Endothelial cell (in vitro differentiated cells): ENCODE measurements around the gene ZNF746. TPM values are rescaled to one million over a fixed set of nuclear protein-coding genes. Genes with fewer than 3 reads are reported as not detected.

Source experiments
- DNase-seq: peaks from one replicate; pipeline ENCODE4 v3.0.0; 2021; ENCODE audit warnings: low spot score
- H3K27ac Mint-ChIP-seq: one replicate; pipeline ENCODE4 v1.8.0; 2021; ENCODE audit warnings: mixed read lengths, inconsistent platforms; ENCODE audit not compliant: unreplicated experiment
- H3K27me3 Mint-ChIP-seq: one replicate; pipeline ENCODE4 v1.8.0; 2021; ENCODE audit warnings: mild to moderate bottlenecking, moderate library complexity, mixed read lengths, inconsistent platforms; ENCODE audit not compliant: unreplicated experiment
- H3K36me3 Mint-ChIP-seq: one replicate; pipeline ENCODE4 v1.8.0; 2021; ENCODE audit warnings: mild to moderate bottlenecking, low read depth, mixed read lengths, inconsistent platforms; ENCODE audit not compliant: unreplicated experiment
- H3K4me1 Mint-ChIP-seq: one replicate; pipeline ENCODE4 v1.8.0; 2021; ENCODE audit warnings: mild to moderate bottlenecking, mixed read lengths, inconsistent platforms; ENCODE audit not compliant: unreplicated experiment
- H3K4me3 Mint-ChIP-seq: one replicate; pipeline ENCODE4 v1.8.0; 2021; ENCODE audit warnings: mild to moderate bottlenecking, mixed read lengths, inconsistent platforms; ENCODE audit not compliant: unreplicated experiment
- H3K9me3 Mint-ChIP-seq: one replicate; pipeline ENCODE4 v1.8.0; 2021; ENCODE audit warnings: mixed read lengths, inconsistent platforms; ENCODE audit not compliant: unreplicated experiment
- total RNA-seq: library from RNA; stranded (reverse); fragmentation: NEBNext Ultra II Directional; extraction: Animal tissue kit (Norgen Biotek cat#: 25700); gene quantifications from one replicate; pipeline ENCODE4 v1.2.1, GENCODE V29; 2021; ENCODE audit not compliant: unreplicated experiment
- TF ChIP-seq, protein P1 (sequence below): fragments of 200-600 bp; sonication (generic); IDR thresholded peaks from one replicate; pipeline ENCODE4 v1.5.0; 2021; ENCODE audit warnings: antibody characterized with exemption; ENCODE audit not compliant: unreplicated experiment

ZNF746 gene
- total RNA-seq, 1 donor from 2014 or later: 23.8 TPM

DNA sequence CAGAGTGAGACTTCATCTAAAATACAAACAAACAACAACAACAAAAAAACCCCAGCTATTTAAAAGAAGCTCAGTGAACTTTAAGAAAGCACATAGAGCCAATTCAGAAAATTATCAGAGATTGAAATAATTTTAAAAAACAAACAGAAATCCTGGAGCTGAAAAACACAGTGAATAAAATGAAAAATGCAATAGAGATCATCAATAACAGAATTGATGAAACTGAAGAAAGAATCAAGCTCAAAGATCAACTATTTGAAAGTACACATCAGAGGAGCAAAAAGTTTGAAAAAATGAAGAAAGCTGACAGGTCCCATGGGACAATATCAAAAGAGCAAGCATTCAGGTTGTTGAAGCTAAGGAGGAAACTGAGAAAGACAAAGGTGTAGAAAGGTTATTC is 12.2 kb upstream of the ZNF746 start:
- no peaks in the 10 kb centered on the region for H3K27me3 Mint-ChIP-seq
- TF ChIP-seq, protein P1, sequence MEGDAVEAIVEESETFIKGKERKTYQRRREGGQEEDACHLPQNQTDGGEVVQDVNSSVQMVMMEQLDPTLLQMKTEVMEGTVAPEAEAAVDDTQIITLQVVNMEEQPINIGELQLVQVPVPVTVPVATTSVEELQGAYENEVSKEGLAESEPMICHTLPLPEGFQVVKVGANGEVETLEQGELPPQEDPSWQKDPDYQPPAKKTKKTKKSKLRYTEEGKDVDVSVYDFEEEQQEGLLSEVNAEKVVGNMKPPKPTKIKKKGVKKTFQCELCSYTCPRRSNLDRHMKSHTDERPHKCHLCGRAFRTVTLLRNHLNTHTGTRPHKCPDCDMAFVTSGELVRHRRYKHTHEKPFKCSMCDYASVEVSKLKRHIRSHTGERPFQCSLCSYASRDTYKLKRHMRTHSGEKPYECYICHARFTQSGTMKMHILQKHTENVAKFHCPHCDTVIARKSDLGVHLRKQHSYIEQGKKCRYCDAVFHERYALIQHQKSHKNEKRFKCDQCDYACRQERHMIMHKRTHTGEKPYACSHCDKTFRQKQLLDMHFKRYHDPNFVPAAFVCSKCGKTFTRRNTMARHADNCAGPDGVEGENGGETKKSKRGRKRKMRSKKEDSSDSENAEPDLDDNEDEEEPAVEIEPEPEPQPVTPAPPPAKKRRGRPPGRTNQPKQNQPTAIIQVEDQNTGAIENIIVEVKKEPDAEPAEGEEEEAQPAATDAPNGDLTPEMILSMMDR: no peak
- no peak overlapping the region for H3K4me3 Mint-ChIP-seq
- no peak overlapping the region for H3K27ac Mint-ChIP-seq
- H3K4me1 Mint-ChIP-seq: no peaks in the 10 kb centered on the region
- peaks cover 5% of the 10 kb centered on the region for H3K9me3 Mint-ChIP-seq
- DNase-seq: no peak
- peaks cover 5% of the 10 kb centered on the region for H3K36me3 Mint-ChIP-seq

DNA sequence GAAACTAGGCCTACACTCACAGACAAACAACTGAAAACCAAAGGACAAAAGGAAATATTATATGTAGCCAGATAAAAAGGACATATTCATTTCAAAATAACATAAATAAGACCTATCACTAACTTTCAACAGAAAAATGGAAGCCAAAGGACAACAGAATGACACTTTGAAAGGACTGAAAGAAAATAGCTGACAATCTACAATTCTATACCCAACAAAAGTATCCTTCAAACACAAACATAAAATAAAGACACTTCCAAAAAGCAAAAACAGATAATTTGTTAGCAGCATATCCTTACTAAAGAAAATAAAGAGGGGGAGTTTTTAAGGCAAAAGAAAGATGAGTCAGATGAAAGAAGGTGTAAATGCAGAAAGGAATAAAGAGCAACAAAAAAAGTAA is 7.9 kb upstream of the ZNF746 start:
- TF ChIP-seq, protein P1: no peak
- Mint-ChIP-seq H3K9me3 (peaks cover 5% of the 10 kb centered on the region), H3K4me1 (no peaks in the 10 kb centered on the region), H3K27ac (no peak overlapping the region), H3K4me3 (no peak overlapping the region), H3K27me3 (peaks cover 2% of the 10 kb centered on the region), H3K36me3 (peaks cover 5% of the 10 kb centered on the region)
- DNase-seq: no peak

DNA sequence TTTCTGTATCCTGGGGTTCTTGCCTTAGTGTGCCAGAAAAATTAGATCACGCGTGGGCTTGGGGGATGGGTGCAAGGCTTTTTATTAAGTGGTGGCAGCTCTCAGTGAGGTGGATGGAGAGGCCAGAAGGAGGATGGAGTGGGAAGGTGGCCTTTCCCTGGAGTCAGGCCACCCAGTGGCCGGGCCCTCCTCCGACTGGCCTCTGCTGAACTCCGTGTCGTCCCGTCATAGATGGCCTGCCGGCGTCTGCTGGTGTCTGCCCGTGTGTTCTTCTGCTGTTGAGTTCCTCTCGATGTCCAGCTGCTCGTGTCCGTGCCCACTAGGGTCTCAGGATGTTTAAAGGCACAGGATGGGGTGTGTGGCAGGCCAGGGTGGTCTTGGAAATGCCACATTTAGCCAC is 4.0 kb upstream of the ZNF746 start:
- no peak overlapping the region for H3K4me3 Mint-ChIP-seq
- H3K4me1 Mint-ChIP-seq: peaks cover 2% of the 10 kb centered on the region
- TF ChIP-seq, protein P1: no peak
- H3K36me3 Mint-ChIP-seq: no peaks in the 10 kb centered on the region
- DNase-seq: no peak
- H3K9me3 Mint-ChIP-seq: no peaks in the 10 kb centered on the region
- H3K27me3 Mint-ChIP-seq: peaks cover 11% of the 10 kb centered on the region
- no peak overlapping the region for H3K27ac Mint-ChIP-seq

DNA sequence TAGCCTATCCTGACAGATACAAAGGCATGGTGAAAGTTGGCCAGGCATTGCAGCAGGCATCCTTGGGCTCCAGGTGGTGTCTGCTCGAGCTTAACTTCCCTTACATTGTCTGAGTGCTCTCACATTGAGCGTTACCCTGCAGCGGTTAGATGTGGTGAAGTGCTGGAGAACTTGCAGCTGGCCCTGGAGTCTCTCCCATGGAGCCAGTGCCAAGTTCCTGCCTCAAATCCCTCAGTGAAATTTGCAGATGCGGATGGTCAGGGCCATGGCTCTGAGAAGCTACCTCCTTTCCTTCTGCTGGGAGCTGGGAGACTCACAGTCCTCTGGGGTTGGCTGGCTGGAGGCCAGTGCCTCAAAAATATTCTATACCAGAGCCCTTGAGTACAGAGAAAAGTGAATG is 3.3 kb upstream of the ZNF746 start:
- no peaks in the 10 kb centered on the region for H3K36me3 Mint-ChIP-seq
- H3K27me3 Mint-ChIP-seq: peaks cover 12% of the 10 kb centered on the region
- H3K9me3 Mint-ChIP-seq: no peaks in the 10 kb centered on the region
- H3K4me1 Mint-ChIP-seq: peaks cover 10% of the 10 kb centered on the region
- H3K27ac Mint-ChIP-seq: no peak overlapping the region
- TF ChIP-seq, protein P1: no peak
- no peak overlapping the region for H3K4me3 Mint-ChIP-seq
- DNase-seq: no peak

DNA sequence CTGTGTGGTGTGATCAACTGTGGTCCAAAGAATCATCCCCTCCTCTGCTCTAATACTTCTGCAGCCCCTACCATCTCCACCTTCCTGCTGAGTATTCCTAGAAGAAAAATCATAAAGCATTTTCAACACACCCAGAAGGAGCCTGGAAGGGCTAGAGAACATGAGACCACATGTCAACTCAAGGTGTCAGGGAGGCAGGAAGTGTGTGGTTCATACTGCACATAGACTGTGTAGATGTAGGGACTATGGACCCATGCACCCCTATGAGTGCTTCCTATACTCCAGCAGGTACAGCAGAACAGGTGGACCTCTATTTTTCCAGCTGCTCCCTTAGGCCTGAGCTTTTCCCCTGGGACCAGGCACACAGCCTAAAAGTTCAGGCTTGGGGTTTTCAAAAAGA is 2.6 kb upstream of the ZNF746 start:
- no peak for DNase-seq
- Mint-ChIP-seq H3K4me1 (peaks cover 17% of the 10 kb centered on the region), H3K36me3 (no peaks in the 10 kb centered on the region), H3K9me3 (no peaks in the 10 kb centered on the region), H3K4me3 (no peak overlapping the region), H3K27ac (no peak overlapping the region), H3K27me3 (peaks cover 12% of the 10 kb centered on the region)
- TF ChIP-seq, protein P1: no peak
